Embryonic facial prominence (tissue), 1 donor: ENCODE measurements around the gene RASAL2.
"Not testable (repeated sequence)": the region's sequence is repeated elsewhere in the genome, so short reads cannot be mapped to it uniquely, and the experiment has no call there.

Source experiments
- DNase-seq: peaks from one replicate; pipeline ENCODE4 v3.0.0-alpha.2; 2016; ENCODE audit errors: extremely low spot score

Gene RASAL2

DNA sequence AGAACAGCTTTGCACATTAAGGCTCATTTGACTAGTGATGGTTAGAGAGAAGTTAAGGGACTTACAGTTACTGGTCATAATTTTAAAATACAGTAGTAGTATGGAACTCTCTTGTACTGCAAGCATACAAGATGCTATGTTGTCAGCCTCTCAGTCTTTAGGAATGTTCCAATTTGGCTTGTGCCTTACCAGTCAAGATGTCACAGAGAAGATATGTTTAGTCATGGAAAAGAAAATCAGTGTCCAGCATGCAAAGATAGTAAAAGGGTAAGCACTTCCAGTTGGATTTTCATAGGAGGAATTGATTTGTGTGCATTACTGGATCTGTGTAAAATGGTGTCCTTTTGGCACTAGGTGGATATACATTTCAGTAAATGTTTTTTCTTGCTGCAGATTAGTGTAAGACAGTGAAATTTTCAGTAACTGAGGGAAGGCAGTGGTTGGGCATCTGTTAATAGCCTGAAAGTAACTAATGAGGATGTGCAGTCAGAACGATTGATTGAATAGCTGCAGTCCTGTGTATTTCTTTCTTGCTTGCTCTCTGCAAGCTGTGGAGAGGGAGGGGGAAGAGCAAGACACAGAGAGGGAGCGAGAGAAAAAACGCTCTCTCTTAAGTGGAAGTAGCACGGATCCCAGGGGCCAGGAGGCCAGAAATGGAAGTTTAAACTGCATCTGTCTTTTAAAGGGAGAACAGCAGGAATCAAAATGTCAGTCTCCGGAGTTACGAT is 294.7 kb downstream of the RASAL2 start:
- DNase-seq = no peak

DNA sequence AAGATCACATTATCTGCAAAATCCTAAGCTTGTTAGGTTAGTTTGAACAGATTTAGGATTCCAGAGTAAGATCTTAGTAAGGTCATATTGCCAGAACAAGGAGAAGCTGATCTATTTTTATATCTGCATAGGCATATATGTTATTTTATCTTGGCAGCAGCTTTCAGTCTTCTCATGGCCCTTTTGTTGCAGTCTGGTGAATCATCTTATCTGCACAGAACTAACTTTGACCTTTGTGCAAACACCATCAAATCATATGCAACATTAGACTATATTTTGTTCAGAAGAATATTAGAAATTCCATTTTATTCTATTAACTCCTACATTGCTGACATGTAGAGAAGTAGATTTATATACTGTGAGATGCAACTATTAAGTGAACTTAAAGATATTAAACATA is 295.5 kb downstream of the RASAL2 start:
- DNase-seq = no peak

DNA sequence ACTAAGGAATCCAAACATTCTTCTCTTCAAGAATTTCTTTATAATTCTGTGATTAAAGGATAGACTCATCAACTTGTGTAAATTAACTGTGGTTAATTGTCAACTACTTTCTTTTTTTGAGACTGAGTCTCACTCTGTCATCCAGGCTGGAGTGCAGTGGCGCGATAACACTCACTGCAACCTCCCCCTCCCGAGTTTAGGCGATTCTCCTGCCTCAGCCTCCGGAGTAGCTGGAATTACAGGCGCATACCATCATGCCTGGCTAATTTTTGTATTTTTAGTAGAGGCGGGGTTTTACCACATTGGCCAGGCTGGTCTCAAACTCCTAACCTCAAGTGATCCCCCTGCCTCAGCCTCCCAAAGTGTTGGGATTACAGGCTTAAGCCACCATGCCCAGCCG is 296.4 kb downstream of the RASAL2 start:
- not testable (repeated sequence) for DNase-seq

DNA sequence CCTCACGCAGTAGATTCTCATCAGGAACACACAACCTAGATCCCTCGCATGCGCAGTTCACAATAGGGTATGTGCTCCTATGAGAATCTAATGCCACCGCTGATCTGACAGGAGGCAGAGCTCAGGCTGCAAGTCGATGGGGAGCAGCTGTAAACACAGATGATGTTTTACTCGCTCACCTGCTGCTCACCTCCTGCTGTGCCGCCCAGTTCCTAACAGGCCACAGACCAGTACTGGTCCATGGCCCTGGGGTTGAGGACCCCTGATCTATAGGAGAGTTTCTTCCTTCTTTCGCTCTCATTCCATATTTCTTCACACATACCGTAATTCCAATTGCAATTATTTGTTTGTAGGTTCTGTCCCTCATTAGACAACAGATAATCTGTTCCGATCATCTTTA is 299.5 kb downstream of the RASAL2 start:
- DNase-seq = no peak

DNA sequence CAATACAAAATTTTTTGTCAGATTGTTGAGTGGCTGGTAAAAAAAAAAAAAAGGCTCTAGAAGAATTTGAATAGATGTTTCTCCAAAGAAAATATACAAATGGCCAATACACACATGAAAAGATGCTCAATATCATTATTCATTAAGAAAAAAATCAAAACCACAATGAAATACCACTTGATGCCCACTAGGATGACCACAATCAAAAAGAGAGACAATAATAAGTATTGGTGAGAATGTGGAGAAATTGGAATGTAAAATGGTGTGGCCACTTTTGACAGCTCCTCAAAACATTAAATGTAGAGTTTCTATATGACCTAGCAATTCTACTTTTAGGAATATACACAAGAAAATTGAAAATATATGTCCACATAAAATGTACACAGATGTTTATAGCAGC is 302.9 kb downstream of the RASAL2 start:
- no peak for DNase-seq

DNA sequence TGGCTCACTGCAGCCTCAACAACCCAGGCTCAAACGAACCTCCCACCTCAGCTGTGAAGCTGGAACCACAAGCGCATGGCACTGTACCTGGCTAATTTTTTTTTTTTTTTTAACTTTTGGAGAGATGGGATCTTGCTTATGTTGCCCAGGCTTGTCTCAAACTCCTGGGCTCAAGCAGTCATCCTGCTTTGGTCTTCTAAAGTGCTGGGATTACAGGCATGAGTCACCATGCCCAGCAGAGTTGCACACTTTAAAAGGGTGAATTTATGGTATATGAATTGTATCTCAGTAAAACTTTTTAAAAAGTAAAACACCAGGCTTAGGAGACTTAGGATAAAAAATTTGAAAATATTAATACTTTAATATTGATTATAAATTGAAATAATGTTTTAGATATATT is 303.8 kb downstream of the RASAL2 start:
- DNase-seq = no peak

DNA sequence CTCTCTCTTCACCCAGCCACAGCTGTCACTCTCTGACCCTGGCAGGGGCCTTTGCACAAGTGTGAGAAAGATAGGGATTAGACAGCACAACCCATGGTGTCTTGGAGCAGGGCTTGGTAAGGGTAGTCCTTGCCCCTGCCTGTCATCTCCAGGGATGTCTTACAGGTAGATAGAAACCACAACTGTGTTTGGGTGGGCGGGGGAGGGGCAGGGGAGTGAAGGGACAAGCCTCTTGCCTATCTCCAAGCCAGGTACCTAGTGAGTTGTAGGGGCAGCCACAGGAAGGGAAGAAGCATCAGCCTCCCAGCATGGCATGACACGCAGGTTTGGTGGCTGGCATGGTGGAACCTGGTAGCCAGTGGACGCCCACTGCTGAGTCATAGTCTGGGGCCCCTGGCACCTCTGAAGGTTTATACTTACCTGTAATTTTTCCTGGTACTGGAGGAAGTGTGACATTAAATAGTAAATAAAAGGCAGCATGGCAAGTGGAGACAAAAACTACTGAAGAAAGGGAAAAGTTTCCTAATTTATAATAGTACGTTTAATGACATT is 305.3 kb downstream of the RASAL2 start:
- no peak for DNase-seq

DNA sequence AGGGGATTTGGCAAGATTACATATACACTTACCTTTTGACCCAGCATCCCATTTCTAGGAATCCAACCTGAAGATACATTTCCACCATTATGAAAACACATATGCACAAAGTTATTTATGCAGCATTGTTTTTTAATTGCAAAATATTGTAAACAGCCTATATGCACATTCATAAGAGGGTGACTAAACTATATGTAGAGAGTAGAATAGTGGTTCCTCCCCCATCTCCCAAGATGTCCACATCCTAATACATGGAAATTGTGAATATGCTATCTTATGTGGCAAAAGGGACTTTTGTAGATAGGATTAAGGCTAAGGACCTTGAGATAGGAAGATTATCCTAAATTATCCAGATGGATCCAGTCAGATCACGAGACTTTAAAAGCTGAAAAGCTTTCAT is 311.2 kb downstream of the RASAL2 start:
- no peak for DNase-seq

DNA sequence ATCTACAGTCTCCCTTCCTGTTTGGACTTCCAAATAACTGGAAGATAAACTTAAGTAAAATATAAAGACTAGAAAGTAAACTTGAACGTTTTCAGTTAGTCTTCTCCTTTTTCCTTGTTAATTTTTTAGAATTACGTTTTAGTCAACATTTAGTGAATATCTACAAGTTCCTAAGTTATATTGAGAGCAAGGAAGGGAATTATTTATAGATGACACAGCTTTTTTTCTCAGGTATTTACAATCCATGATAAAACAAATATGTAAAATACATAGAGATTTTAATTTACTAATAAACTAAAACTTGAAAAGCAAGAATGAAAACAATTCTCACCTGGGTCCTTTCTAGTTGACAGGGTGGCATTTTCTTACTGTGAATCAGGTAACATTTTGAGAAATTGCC is 313.3 kb downstream of the RASAL2 start:
- DNase-seq = no peak

DNA sequence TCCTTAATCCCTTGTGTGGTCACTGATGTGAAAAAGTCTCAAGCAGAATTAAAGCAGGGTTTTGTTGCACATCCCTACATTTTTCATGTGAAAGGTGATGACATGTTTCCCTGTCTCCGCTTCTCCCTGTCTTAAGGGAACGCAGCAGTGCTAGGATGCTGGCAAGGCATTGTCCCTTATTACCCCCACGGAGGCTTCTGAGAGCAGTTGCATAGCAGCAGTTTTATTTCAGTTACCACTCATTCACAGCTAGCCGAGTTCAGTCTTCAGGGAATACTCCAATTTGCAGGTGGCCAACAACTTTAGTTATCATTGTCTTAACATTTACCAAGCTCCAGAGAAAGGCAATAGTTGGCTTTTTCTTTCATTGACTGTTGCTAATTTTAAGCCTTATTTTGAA is 313.8 kb downstream of the RASAL2 start:
- no peak for DNase-seq

DNA sequence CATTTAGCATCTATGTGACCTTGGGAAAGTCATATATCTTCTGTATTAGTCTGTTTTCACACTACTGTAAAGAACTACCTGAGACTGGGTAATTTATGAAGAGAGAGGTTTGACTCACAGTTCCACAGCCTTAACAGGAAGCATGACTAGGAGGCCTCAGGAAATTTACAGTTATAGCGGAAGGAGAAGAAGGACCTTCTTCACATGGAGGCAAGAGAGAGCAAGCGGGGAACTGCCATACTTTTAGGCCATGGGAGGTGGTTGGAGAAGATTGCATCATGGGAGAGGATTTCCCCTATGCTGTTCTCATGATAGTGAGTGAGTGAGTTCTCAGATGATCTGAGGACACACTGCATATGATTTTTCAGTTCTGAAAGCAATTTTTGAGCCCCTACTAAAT is 315.0 kb downstream of the RASAL2 start:
- DNase-seq = no peak

DNA sequence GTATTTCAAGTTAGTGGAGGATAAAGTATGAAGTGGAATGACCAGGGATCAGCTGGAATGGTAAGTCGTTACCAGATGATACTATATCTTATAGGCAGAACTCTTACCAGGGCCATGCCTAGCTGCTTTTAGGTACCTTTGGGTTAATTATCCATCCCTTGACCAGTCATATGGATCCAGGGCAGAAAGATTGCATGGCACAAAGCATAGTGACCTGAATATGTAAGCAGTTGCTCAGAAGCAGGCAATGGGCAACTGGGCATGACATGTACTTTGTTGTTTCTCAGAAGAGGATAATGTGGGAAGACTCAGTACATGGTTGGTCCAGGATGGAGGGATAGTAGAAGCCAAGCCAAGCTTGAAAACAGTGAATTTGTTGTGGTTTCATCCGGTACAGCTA is 315.6 kb downstream of the RASAL2 start:
- no peak for DNase-seq

DNA sequence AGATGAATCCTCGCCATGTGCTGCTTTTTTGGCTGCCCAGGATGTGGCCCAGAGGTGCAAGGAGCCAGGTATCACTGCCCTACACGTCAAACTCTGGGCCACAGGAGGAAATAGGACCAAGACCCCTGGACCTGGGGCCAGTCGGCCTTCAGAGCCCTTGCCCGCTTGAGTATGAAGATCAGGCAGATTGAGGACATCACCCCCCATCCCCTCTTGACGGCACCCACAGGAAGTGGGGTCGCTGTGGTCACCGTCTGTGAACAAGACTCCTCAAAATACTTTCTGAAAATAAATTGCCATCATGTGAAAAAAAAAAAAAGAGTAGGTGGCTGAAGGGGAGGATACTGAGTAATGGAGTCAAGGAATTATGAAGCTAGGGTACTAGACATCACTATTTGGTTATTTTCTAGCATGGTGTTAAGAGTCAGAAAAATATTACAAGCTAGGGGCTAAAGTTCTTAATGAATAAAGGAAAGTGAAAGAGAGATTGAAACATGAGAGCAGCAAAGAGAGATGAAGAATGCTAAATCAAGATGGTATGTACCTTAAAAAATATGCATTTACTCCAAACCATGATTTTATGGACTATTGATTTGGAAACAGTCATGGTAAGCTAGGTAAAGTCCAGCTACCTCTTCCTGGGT is 318.0 kb downstream of the RASAL2 start:
- DNase-seq = no peak

DNA sequence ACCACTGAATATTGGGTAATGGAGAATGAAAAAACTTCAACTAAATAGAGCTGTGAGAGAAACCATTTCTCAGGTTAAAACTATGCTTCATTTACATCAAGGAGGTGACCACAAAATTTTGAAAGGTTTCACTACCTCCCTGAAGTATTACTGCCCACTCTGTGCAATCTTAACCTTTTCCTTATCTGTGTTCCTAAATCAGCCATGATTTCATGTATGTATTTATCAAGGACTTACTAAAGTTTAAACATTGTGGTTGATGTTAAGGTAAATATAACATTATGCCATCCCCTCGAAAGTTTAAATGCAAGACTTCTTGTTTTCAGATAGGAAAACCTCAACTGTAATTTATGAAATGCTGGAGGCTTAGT is 318.5 kb downstream of the RASAL2 start:
- no peak for DNase-seq

DNA sequence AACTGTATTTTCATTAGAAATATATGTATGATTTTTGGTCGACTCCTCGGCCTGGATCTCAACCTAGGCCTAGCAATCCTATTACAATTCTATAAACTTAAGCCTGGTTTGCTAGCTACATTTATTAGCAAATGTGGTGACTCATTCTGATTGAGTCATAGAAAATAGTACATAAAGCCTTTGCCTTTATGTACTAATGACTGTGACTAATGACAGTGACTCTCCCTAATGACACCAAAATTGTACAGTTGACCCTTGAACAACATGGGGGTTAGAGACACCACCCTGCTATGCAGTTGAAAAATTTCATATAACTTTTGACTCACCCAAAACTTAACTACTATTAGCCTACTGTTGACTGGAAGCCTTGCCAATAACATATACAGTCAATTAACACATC is 324.0 kb downstream of the RASAL2 start:
- no peak for DNase-seq

DNA sequence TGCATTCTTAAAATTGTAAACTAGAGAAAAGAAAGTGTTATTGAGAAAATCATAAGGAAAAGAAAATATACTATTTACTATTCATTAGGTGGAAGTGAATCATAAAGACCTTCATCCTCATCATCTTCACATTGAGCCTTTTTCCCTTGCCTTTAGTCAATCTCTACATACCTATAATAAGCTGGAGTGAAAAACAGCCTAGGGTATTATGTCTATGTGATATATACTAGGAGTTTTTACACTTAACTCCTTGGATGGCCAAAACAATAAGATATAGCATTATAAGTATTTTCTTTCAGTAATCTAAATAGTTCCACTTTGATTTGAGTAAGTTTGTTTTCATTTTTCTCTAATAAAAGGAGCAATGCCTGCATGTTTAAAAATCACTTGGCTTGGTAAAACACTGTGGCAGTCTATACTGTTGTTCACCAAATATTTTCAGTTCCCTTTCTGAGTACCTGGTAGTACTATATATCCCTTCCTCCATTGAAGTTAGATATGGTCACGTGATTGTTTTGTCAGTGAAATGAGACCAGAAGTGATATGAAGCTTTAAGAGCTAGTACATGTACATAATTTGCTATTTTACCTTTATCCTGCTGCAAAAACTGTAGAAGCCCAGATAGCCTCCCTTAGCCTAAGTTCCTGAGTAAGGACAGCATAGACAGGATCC is 324.5 kb downstream of the RASAL2 start:
- DNase-seq = no peak

DNA sequence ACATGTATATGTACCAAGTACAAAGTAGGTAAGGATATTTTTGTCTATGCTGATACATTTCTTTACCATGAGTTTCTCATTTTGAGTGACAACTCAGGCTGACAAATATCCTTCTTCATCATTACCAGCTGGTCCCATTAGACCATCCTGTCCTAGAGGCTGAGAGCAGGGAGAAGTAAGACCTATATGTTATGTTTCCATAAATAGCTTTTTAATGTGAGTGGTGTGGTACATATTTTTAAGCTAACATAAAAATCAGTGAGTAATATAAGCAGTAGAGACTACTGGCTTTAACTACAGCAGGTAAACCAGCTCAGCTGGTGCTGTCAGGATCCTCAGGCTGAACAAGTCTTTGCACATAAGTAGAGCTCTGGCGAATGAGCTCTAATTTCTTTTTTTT is 340.5 kb downstream of the RASAL2 start:
- no peak for DNase-seq

DNA sequence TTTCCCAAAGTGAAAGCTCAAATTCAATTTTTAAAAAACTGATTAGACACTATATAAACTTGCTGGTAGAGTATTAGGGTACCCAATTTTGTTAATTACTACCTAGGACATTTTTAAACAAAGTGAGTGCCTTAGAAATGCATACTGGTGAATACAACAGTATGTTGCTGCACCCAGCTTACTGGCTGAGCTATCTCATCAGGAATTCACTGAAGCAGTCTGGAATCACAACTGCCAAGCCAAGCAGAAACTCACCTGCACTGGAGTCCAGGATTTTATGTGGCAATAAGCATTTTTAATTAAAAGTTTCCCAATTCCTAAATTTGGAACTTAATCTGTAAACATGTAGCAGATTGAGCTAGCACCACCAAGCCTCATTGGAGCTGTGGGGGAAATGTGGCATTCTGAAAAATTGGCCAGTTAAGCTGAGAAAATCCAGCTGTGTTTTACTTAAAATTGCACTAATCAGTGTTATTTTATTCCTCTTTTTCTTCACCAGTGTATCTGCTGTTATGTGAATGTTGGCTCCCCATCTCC is 341.1 kb downstream of the RASAL2 start:
- no peak for DNase-seq

DNA sequence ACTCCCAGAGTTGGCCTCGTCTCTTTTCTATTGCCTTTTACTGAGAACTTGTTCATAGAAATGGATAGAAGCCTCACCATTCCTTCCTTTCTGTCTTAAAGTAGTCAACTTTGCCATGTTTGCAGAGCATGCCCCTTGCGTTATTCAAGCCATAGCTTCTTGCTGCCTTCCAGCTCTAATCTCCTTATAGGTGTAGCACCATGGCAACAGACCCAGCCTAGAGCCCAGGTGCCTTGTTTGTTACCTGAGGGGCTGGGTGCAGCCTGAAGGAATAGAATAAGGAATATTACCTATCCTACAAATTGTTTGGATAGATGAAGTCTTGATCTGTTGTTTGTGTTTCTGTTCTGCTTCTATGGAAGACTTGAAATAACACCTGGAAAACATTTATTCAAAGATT is 343.0 kb downstream of the RASAL2 start:
- DNase-seq = no peak

DNA sequence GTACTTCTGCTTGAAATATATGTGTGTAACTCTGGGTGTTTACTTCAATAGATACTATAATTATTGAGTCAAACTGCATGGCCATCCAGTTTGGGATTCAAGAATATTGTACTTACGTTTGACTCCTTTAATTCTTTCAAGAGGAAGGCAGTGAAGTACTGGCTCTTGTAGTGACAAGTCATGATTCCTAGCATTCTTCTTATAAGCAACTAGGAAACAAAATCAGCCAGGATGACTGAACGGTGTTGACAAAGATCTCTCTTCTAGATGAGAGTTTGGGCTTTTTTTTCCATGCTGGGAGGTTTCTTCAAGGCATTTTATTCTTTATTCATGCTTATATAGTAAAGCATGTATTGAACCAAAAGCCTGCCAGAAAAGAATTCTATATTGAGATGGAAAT is 344.5 kb downstream of the RASAL2 start:
- DNase-seq = peak; percentile 14

DNA sequence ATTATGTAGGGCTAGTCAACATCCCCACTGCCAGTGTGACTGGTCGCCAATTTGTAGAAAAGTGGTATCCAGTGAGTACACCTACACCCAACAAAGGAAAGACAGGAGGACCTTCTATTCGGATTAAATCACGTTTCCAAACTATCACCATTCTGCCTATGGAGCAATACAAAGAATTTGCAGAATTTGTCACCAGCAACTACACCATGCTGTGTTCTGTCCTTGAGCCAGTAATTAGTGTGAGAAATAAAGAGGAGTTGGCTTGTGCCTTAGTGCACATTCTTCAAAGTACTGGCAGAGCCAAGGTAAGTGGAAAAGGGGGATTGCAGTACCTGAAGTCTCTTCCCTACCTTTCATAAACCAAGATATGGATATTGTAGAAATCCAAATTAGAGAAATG is 349.0 kb downstream of the RASAL2 start:
- DNase-seq = no peak

DNA sequence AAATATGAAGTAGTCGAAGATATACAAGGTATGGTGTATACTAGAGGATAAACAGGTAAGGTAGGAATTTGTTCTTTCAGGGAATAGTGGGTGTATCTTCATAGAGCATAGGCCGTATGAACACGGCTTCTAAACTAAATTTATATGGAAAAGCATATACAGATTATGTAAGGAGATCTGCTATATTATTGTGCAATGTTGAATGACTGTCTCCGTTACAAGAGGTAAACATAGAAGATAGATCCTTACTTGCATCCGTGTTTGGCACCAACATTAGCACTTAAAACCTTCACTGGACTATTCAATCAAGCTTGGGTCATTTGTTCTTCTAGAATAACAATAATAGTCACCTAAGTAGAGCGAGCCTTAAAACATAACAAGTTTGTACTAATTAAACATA is 357.0 kb downstream of the RASAL2 start:
- DNase-seq = no peak

DNA sequence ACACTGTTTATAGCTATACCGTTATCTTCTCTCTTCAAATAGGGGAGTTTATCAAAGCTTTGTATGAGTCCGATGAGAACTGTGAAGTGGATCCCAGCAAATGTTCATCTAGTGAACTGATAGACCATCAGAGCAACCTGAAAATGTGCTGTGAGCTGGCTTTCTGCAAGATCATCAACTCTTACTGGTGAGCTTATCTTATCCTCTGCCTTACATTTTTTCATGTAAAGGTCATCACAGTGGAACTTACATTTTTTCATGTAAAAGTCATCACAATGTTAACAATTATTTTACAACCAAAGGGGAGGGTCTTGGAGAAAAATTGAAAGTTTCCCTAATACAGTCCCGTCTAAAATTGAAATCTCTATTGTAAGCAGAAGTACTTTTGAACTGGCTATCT is 357.6 kb downstream of the RASAL2 start:
- no peak for DNase-seq
